Inflammatory macrophage (primary cell): ENCODE measurements around the gene LTBP3.

Source experiments
- DNase-seq, 2 donors: peaks; one replicate each; pipeline ENCODE4 v3.0.0-alpha.2; 2020 to 2022
- total RNA-seq, 18 experiments: gene quantifications; one replicate each; lab custom pipeline; 2026; ENCODE audit warnings: mixed read lengths in 6 of 18, inconsistent platforms in 2 of 18; lab: John Stamatoyannopoulos, UW

The LTBP3 gene
- 4.4 to 59.4 (median 17.0) reads per million in 18 experiments for total RNA-seq

- peak; percentile 48 to 56 for DNase-seq
Measured at GRCh38 chr11:65558002-65558929, at the start of gene LTBP3. TSS of gene LTBP3 (minus strand) at chr11:65558359. CDS start at chr11:65557959, 400 bp downstream.

GRCh38 chr11:65606876-65607613, 48.9 kb upstream of the LTBP3 start:
- peak; percentile 20 to 38 for DNase-seq

DNA sequence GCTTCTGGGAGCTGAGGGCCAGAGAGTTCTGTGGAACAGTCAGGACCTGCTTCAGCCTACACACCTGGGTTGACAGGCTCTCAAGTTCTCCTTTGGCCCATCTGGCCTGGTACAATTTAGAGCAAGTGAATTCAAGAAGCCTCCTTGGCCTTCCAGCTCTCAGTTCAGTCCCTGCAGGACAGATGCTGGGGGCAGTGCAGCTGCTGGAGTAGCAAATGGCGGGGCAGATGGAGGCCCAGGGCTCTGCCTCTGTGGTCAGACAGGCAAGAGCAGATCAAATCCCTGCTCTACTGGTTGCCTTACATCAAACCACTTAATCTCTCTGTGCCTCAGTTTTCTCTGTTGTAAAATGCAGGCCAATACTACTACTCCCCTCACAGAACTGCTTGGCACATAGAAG, 46.1 kb upstream of the LTBP3 start:
- DNase-seq, result no peak

DNA sequence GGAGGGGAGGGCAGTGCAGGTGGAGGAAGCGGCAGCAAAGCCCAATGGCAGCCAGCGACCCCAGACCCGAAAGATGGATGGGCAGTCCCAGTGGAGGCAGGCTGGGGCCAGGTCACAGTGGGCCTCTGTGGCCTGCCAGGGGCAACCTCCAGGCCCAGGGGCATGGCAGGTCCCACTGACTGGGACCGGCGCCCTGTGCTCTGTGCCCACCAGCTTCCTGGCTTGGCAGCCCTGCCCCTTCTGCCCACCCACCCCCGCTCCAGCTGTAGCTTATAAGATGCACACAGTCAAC, 41.7 kb upstream of the LTBP3 start:
- no peak for DNase-seq

DNA sequence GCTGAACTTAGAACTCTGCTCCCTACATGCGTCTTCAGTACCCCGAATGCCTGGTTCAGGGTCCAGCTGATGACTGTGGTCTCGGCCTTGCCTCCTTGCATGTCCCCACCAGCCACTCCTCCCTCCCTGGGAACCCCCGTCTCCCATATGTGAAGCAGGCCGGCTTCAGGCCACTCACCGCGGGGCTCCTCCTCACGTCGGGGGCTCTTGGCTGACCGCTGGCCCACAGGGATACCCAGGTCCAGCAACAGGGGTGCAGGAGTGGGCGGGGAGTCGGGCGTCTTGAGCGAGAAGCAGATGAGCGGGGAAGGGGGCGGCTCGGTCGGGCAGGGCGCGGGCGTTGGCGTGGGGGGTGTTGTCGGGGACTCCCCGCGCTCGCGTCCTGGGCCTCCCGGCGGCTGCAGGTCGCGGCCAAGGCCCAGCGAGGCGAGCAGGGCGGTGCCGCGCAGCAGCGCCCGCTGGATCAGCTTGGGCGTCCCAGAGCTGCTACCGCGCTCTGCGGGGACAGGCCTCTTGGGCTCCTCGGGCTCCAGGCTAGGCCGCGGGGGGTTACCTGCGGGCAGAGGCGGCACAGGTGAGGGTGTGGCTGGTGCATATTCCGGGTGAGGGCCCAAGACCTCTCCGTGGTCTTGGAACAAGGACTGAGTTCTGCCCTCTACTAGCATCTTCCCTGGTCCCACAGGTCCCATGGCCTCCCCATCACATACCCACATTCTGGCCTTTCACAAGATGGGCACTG, 41.2 kb upstream of the LTBP3 start:
- DNase-seq, result no peak

DNA sequence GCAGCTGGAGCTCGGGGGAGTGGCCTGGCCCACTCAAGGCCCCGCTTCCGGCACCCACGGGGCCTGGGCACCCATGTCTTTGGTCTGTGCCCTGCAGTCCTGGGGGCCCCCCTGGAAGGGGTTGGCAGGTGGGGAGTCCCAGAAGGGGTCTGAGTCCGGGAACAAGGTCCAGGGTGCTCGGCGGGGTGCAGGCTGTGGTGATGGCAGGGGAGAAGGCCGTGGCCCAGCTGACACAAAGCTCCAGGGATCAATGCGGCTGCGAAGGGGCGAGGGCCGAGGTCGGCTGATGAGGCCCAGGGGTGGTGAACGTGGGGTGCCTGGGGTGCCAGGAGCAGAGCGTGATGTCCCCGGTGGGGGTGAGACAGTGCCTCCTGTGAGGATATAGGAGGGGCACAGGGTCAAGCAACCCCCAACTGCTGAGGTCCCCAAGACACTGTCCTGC, 40.1 kb upstream of the LTBP3 start:
- DNase-seq, result no peak

DNA sequence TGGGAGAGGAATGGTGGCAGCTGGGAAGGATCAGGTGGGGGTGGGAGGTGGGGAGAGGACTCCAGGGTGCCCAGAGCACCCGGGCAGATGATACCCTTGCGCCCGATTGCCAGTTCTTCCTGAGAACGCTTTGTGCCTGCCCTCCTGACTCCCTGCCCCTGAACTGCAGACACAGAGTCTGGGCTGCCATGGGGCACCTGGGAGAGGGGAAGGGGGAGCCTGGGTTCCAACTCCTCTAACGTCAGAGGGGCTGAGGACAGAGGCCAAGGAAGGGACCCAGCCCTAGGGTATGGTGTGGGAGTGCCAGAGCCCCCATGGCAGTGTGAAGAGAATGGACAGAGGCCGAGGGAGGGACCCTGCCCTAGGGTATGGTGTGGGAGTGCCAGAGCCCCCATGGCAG, 38.4 kb upstream of the LTBP3 start:
- no peak for DNase-seq

- DNase-seq, result no peak
Measured at GRCh38 chr11:65595543-65596281, 37.6 kb upstream of the LTBP3 start, which contains the start of gene KCNK7. TSS of gene KCNK7 (minus strand) at chr11:65595800. CDS start at chr11:65595772, 28 bp downstream.

GRCh38 chr11:65595131-65595530, 37.0 kb upstream of the LTBP3 start:
- DNase-seq, result no peak

GRCh38 chr11:65593518-65594414, 35.6 kb upstream of the LTBP3 start:
- peak; percentile 48 to 53 for DNase-seq

DNA sequence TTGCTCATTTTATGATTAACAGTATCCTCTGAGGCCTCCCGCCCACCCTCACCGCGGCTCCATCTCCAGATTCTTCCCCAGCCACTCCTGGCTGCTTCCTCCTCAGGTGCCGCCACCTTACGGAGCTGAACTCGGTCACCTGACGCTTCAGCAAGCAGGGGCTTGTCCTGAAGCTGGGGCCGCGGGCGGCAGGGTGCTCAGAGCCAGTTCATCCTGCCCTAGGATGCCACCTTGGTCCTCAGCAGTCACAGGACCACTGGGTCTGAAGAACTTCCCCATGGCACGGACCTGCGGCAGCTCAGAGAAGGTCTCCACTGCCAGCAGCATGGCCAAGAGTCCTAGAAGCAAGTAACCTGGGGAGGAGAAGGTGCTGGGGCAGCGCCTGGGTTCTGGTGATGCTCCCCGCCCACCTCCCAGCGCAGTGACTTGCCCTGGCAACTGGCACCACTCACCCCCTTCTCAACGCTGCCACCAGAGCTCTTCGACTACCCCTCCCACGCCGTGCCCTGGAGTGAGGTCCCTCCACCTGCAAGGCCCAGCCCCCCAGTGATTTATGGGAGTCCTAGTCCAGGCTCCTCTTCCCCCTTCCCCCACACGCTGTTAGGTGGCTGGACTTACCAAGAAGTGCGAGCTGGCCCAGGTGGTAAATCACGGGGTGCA, 34.8 kb upstream of the LTBP3 start:
- no peak for DNase-seq

DNA sequence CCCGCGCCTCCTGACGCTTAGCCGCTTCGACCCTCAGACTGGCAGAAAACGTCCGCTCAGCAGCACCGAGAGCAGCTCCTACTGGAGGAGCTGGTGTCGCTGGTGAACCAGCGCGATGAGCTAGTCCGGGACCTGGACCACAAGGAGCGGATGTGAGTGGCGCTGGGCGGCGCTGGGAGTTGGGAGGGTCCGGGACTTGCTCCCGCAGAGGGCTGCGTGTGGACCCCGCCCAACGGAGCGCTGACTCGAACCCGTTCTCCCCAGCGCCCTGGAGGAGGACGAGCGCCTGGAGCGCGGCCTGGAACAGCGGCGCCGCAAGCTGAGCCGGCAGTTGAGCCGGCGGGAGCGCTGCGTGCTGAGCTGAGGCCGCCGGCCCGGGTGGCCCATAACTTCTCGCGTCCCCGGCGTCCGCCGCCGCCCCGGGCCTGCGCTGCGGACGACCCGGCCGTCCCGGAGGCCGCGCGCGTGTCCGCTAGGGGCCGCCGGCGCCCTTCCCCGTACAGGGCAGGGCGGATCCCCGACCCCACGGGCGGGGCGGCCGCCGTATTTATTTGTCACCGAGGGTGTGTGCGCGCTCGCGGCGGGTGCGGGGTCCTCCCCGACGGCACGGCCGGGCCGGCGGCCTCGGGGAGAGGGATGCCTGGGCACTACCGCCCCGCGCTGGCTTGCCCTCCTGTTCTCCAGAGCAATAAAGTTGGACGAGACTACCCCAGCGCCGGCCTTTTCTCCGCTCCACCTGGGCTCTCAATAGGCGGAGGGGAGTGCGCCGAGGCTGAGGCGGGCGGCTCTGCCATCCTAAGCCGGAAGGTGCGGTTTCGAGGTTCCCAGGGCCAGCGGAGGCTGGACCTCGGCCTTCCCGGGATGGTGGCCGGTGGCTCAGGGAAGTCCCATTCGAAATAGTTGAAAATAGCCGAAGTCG, 34.0 kb upstream of the LTBP3 start:
- no peak for DNase-seq

GRCh38 chr11:65590240-65590738, 32.1 kb upstream of the LTBP3 start:
- no peak for DNase-seq

GRCh38 chr11:65589444-65590239, 31.5 kb upstream of the LTBP3 start:
- DNase-seq, result no peak

DNA sequence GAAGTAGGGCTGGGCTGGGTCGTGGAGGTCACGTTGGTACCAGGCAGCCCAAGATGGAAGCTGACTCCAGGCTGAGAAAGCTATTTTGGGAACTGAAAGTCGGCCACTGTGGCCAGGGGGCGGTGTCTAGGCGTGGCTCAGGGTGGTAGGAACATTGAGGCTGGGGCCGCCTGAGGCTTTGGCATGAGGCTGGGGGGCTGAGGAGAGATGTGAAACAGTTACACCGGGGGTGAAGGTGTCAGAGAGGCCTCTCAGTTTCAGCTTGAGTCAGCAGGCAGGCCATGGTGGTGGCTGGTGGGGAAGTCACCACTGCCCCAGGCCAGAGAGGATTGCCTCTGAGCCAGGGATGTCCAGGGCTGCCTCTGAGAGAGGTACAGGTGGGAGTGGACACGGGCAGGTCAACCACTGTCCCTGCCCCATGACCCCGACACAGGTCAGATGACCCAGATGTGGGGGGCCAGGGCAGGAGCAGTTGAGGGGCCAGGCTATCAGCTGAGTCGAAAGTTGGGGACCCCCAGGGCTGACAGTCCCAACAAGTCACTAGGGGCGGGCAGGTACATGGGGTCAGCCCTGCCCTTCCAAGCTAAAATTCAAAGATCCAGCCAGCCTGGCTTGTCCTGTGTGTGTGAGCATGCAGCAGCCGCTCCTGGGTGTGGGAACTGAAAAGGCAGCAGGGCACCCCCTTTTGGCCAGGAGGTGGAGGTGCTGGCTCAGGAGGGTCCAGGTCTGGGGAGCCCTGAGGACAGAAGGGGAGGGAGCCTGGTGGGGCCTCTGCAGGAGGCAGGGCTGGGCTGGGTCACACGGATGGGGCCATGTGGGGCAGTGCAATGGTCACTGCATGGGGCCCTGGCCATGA, 30.3 kb upstream of the LTBP3 start:
- DNase-seq, result peak; percentile 71 to 77

DNA sequence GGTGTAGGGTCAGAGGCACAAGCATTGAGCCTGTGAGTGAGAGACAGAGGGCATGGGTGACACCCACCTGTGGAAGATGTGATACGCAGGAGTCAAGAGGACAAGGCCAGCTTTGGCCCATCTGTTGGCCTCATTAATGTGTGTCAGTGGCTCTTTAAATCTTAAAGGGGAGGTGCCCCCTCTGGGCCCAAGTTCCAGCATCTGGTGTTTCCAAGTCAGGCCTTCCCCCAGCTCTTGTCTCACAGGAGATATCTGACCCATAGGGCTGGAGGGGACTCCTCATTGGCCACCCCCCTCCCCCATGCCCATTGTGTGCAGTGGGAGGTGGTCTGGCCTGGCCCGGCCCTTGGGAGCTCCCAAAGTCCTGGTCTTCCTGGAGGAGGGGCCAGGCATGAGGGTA, 28.5 kb upstream of the LTBP3 start:
- peak; percentile 43 to 54 for DNase-seq

- DNase-seq, result no peak
Measured at GRCh38 chr11:65586247-65586630, 28.1 kb upstream of the LTBP3 start.
